Measurements from ENCODE around the gene B4GALT5.
A peak's percentile ranks its signal among the peaks of the same experiment; 100 is the strongest.

B4GALT5 gene

GRCh38 chr20:49660912-49661311 lies 52.8 kb downstream of the B4GALT5 start:
- TF ChIP-seq CTCF (IDR thresholded peaks at IDR 0.05; ENCODE audit: low read depth, low read length): no peak
- no peak for DNase-seq (ENCODE audit: low read depth, low spot score)
- in situ Hi-C loops (cut with HindIII; ENCODE audit: low sequenced_read_pairs): no loop called here
- no peak overlapping the region for H3K4me3 ChIP-seq (ENCODE audit: low read depth, low read length)

- no peak overlapping the region for H3K4me3 ChIP-seq (ENCODE audit: low read depth, low read length)
- TF ChIP-seq CTCF (IDR thresholded peaks at IDR 0.05; ENCODE audit: low read depth, low read length): no peak
- no peak for DNase-seq (ENCODE audit: low read depth, low spot score)
- in situ Hi-C loops (cut with HindIII; ENCODE audit: low sequenced_read_pairs): no loop called here
Measured at GRCh38 chr20:49659056-49659455, 54.6 kb downstream of the B4GALT5 start.

- no peak overlapping the region for H3K4me3 ChIP-seq (ENCODE audit: low read depth, low read length)
- DNase-seq (ENCODE audit: low read depth, low spot score): no peak
- TF ChIP-seq CTCF (IDR thresholded peaks at IDR 0.05; ENCODE audit: low read depth, low read length): no peak
- in situ Hi-C loops (cut with HindIII; ENCODE audit: low sequenced_read_pairs): no loop called here
Measured at GRCh38 chr20:49658508-49658907, 55.2 kb downstream of the B4GALT5 start.

GRCh38 chr20:49657118-49657901 lies 56.4 kb downstream of the B4GALT5 start:
- DNase-seq (ENCODE audit: low read depth, low spot score): peak; percentile 38
- in situ Hi-C loops (cut with HindIII; ENCODE audit: low sequenced_read_pairs): no loop called here
- H3K4me3 ChIP-seq (ENCODE audit: low read depth, low read length): no peak overlapping the region
- TF ChIP-seq CTCF (IDR thresholded peaks at IDR 0.05; ENCODE audit: low read depth, low read length): no peak

GRCh38 chr20:49656304-49656703 lies 57.4 kb downstream of the B4GALT5 start:
- DNase-seq (ENCODE audit: low read depth, low spot score): peak; percentile 47
- no peak for TF ChIP-seq CTCF (IDR thresholded peaks at IDR 0.05; ENCODE audit: low read depth, low read length)
- in situ Hi-C loops (cut with HindIII; ENCODE audit: low sequenced_read_pairs): no loop called here
- H3K4me3 ChIP-seq (ENCODE audit: low read depth, low read length): no peak overlapping the region

GRCh38 chr20:49653925-49654434 lies 59.7 kb downstream of the B4GALT5 start:
- in situ Hi-C loops (cut with HindIII; ENCODE audit: low sequenced_read_pairs): no loop called here
- TF ChIP-seq CTCF (IDR thresholded peaks at IDR 0.05; ENCODE audit: low read depth, low read length): no peak
- no peak for DNase-seq (ENCODE audit: low read depth, low spot score)
- H3K4me3 ChIP-seq (ENCODE audit: low read depth, low read length): no peak overlapping the region
